Measurements from ENCODE around the gene IFFO2.
A peak's percentile ranks its signal among the peaks of the same experiment; 100 is the strongest.
"Not testable (repeated sequence)": the region's sequence is repeated elsewhere in the genome, so short reads cannot be mapped to it uniquely, and the experiment has no call there.

IFFO2 gene

GRCh38 chr1:18893120-18893519, 63.4 kb downstream of the IFFO2 start:
- no peak for DNase-seq (ENCODE audit: low read depth)

GRCh38 chr1:18891858-18892257, 64.6 kb downstream of the IFFO2 start:
- DNase-seq (ENCODE audit: low read depth), result not testable (repeated sequence)

GRCh38 chr1:18891426-18891780, 65.1 kb downstream of the IFFO2 start:
- no peak for DNase-seq (ENCODE audit: low read depth)

- no peak for DNase-seq (ENCODE audit: low read depth)
Measured at GRCh38 chr1:18890706-18891425, 65.6 kb downstream of the IFFO2 start.

- no peak for DNase-seq (ENCODE audit: low read depth)
Measured at GRCh38 chr1:18886003-18886335, 70.5 kb downstream of the IFFO2 start.

- DNase-seq (ENCODE audit: low read depth), result no peak
Measured at GRCh38 chr1:18885311-18886002, 71.0 kb downstream of the IFFO2 start.

- no peak for DNase-seq (ENCODE audit: low read depth)
Measured at GRCh38 chr1:18884727-18885126, 71.7 kb downstream of the IFFO2 start.

GRCh38 chr1:18884419-18884717, 72.1 kb downstream of the IFFO2 start:
- no peak for DNase-seq (ENCODE audit: low read depth)

- peak; percentile 68 for DNase-seq (ENCODE audit: low read depth)
Measured at GRCh38 chr1:18883636-18884418, 72.6 kb downstream of the IFFO2 start.

GRCh38 chr1:18883079-18883478, 73.4 kb downstream of the IFFO2 start:
- no peak for DNase-seq (ENCODE audit: low read depth)

- no peak for DNase-seq (ENCODE audit: low read depth)
Measured at GRCh38 chr1:18882486-18882885, 74.0 kb downstream of the IFFO2 start.

- no peak for DNase-seq (ENCODE audit: low read depth)
Measured at GRCh38 chr1:18881642-18882431, 74.6 kb downstream of the IFFO2 start.

GRCh38 chr1:18881164-18881563, 75.3 kb downstream of the IFFO2 start:
- no peak for DNase-seq (ENCODE audit: low read depth)

GRCh38 chr1:18880585-18880984, 75.9 kb downstream of the IFFO2 start:
- no peak for DNase-seq (ENCODE audit: low read depth)

GRCh38 chr1:18879791-18880309, 76.6 kb downstream of the IFFO2 start:
- no peak for DNase-seq (ENCODE audit: low read depth)

GRCh38 chr1:18879215-18879790, 77.2 kb downstream of the IFFO2 start:
- no peak for DNase-seq (ENCODE audit: low read depth)

GRCh38 chr1:18878538-18879214, 77.8 kb downstream of the IFFO2 start:
- no peak for DNase-seq (ENCODE audit: low read depth)

GRCh38 chr1:18877282-18877681, 79.2 kb downstream of the IFFO2 start:
- no peak for DNase-seq (ENCODE audit: low read depth)

GRCh38 chr1:18876210-18876609, 80.3 kb downstream of the IFFO2 start:
- DNase-seq (ENCODE audit: low read depth), result no peak

GRCh38 chr1:18875796-18876128, 80.7 kb downstream of the IFFO2 start:
- no peak for DNase-seq (ENCODE audit: low read depth)

- peak; percentile 54 for DNase-seq (ENCODE audit: low read depth)
Measured at GRCh38 chr1:18875107-18875795, 81.2 kb downstream of the IFFO2 start.
